Smooth muscle cell (in vitro differentiated cells): Measurements from ENCODE around the gene ARHGAP5. TPM values are rescaled to one million over a fixed set of nuclear protein-coding genes. Genes with fewer than 3 reads are reported as not detected.

Source experiments
- DNase-seq: peaks from one replicate; lab custom pipeline; 2025; ENCODE audit not compliant: unreplicated experiment; lab: John Stamatoyannopoulos, UW
- H2AFZ ChIP-seq: fragments of 200-600 bp; sonication (generic); 2 replicates; pipeline ENCODE4 v1.6.0; 2016; ENCODE audit warnings: antibody characterized with exemption, low read depth, mild to moderate bottlenecking
- H3F3A ChIP-seq: fragments of 200-600 bp; sonication (generic); 2 replicates; pipeline ENCODE4 v1.6.0; 2017; ENCODE audit warnings: antibody characterized with exemption, low read depth
- H3K27ac ChIP-seq: fragments of 200-600 bp; sonication (generic); 2 replicates; pipeline ENCODE4 v1.5.1; 2016; ENCODE audit warnings: low read depth, mild to moderate bottlenecking
- H3K27me3 ChIP-seq: fragments of 200-600 bp; sonication (generic); 2 replicates; pipeline ENCODE4 v1.6.1; 2016; ENCODE audit warnings: low read depth, mild to moderate bottlenecking
- H3K36me3 ChIP-seq: fragments of 200-600 bp; sonication (generic); 2 replicates; pipeline ENCODE4 v1.5.1; 2016; ENCODE audit warnings: low read depth
- H3K4me1 ChIP-seq: fragments of 200-600 bp; sonication (generic); 2 replicates; pipeline ENCODE4 v1.5.1; 2016; ENCODE audit warnings: low read depth
- H3K4me2 ChIP-seq: fragments of 200-600 bp; sonication (generic); 2 replicates; pipeline ENCODE4 v1.6.0; 2016; ENCODE audit warnings: mild to moderate bottlenecking
- H3K4me3 ChIP-seq: fragments of 200-600 bp; sonication (generic); 2 replicates; pipeline ENCODE4 v1.5.1; 2016; ENCODE audit warnings: mild to moderate bottlenecking
- H3K79me2 ChIP-seq: fragments of 200-600 bp; sonication (generic); 2 replicates; pipeline ENCODE4 v1.6.0; 2016; ENCODE audit warnings: low read depth, mild to moderate bottlenecking
- H3K9ac ChIP-seq: fragments of 200-600 bp; sonication (generic); 2 replicates; pipeline ENCODE4 v1.6.0; 2016; ENCODE audit warnings: low read depth
- H3K9me3 ChIP-seq: fragments of 200-600 bp; sonication (generic); replicated peaks from 2 replicates; pipeline ENCODE4 v1.5.1; 2016; ENCODE audit warnings: low read depth
- H4K20me1 ChIP-seq: fragments of 200-600 bp; sonication (generic); 2 replicates; pipeline ENCODE4 v1.6.0; 2016; ENCODE audit warnings: low read depth
- WGBS: methylation state at CpG from one replicate; pipeline ENCODE4 v1.1.7; 2016; ENCODE audit warnings: low lambda C conversion rate; 5-methylcytosine and 5-hydroxymethylcytosine counted together
- polyA plus RNA-seq: library from polyadenylated mRNA; unstranded; fragments of >200 nt; fragmentation: Nextera tagmentation; extraction: Ambion mirVana; gene quantifications from 2 replicates; pipeline ENCODE4 v1.2.1, GENCODE V29; 2016
- total RNA-seq: library from RNA; depleted of rRNA; stranded (reverse); fragments of >200 nt; gene quantifications from 2 replicates; pipeline ENCODE4 v1.2.3, GENCODE V29; 2014
- TF ChIP-seq, protein P1 (sequence below): fragments of 200-600 bp; sonication (generic); IDR thresholded peaks from 2 replicates; pipeline ENCODE4 v1.5.1; 2017; ENCODE audit warnings: borderline replicate concordance, mild to moderate bottlenecking, antibody characterized with exemption; ENCODE audit not compliant: insufficient read depth, poor library complexity, severe bottlenecking

Gene ARHGAP5
- total and polyA plus RNA-seq, 2 experiments from 2014 or later: 24.1 to 217 TPM

DNA sequence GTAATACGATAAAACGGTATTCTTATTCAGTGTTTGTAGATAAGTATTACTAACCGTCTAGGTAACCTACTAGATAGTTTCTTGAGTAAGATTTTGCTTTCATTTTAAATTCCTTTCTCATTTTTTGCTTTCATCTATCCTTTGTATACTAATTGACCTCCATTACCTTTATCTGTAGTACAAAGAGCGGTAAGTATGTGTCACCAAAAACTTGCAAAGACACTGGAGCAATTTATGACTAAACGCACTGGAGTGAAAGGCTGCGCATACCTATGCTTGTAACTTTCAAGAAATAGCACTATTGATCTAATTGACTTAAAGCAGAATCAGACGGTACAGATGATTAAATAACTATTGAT, 1.7 kb downstream of the ARHGAP5 start:
- Histone ChIP-seq H3K9ac (peak overlapping the region; percentile 94), H3K9me3 (no peaks in the 10 kb centered on the region), H3F3A (peaks cover 15% of the 10 kb centered on the region), H3K27ac (peak overlapping the region; percentile 93), H4K20me1 (peaks cover 58% of the 10 kb centered on the region), H3K4me1 (peaks cover 54% of the 10 kb centered on the region), H3K79me2 (peaks cover 83% of the 10 kb centered on the region), H3K4me3 (peak overlapping the region; percentile 95), H3K27me3 (no peaks in the 10 kb centered on the region), H3K4me2 (peak overlapping the region; percentile 92), H2AFZ (no peak overlapping the region), H3K36me3 (no peaks in the 10 kb centered on the region)
- 8% methylated on average over 7 of the region's 7 CpGs for WGBS
- DNase-seq: no peak
- TF ChIP-seq, protein P1, sequence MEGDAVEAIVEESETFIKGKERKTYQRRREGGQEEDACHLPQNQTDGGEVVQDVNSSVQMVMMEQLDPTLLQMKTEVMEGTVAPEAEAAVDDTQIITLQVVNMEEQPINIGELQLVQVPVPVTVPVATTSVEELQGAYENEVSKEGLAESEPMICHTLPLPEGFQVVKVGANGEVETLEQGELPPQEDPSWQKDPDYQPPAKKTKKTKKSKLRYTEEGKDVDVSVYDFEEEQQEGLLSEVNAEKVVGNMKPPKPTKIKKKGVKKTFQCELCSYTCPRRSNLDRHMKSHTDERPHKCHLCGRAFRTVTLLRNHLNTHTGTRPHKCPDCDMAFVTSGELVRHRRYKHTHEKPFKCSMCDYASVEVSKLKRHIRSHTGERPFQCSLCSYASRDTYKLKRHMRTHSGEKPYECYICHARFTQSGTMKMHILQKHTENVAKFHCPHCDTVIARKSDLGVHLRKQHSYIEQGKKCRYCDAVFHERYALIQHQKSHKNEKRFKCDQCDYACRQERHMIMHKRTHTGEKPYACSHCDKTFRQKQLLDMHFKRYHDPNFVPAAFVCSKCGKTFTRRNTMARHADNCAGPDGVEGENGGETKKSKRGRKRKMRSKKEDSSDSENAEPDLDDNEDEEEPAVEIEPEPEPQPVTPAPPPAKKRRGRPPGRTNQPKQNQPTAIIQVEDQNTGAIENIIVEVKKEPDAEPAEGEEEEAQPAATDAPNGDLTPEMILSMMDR: no peak

DNA sequence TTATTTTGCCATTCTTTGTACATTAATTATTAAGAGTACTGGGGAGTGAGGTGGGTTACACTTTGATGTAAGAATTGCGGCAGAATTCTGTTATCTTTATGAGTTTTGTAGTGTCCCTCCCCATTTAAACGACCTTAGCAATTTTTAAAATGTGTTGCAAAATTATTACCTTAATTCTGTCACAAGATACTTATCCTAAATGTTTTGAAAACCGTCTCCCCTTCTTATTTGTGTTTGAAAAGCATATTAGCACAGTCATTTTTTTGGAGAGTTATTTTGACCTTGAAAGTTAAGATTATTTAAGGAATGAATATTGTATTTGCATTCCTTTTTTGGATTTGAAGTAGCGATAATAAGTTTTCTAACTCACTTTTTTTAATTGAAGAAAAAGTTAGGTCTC, 2.2 kb downstream of the ARHGAP5 start:
- DNase-seq: no peak
- H3K9ac ChIP-seq: peak overlapping the region; percentile 94
- no peak overlapping the region for H2AFZ ChIP-seq
- 37% methylated on average over 4 of the region's 4 CpGs for WGBS
- H3K79me2 ChIP-seq: peaks cover 83% of the 10 kb centered on the region
- peak overlapping the region; percentile 95 for H3K4me3 ChIP-seq
- H3K27me3 ChIP-seq: no peaks in the 10 kb centered on the region
- H3K4me1 ChIP-seq: peaks cover 52% of the 10 kb centered on the region
- peaks cover 15% of the 10 kb centered on the region for H3F3A ChIP-seq
- H3K36me3 ChIP-seq: no peaks in the 10 kb centered on the region
- H4K20me1 ChIP-seq: peaks cover 62% of the 10 kb centered on the region
- H3K4me2 ChIP-seq: peak overlapping the region; percentile 92
- H3K27ac ChIP-seq: peak overlapping the region; percentile 93
- TF ChIP-seq, protein P1: no peak
- H3K9me3 ChIP-seq: no peaks in the 10 kb centered on the region

DNA sequence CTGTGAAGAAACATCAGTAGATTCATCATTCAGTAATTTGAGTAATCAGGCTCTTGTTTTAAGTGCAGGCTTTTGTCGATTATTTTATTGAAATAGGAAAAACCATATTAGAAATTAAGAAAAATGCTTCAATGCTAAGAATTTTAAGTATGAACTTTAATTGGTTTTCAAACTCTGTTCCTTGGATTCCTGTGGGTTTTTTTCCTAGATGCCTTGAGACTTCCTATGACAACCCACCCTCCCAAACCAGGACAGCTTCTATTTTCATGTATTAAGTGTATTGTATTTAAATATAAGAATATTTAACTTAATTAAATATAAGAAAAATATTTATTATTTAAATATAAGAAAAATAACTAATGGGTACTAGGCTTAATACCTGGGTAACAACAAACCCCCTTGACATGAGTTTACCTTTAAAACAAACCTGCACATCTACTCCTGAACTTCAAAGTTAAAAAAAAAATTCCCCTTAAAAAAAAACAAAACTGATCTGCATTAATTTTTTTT, 3.0 kb downstream of the ARHGAP5 start:
- peaks cover 15% of the 10 kb centered on the region for H3F3A ChIP-seq
- 60% methylated on average over 1 of the region's 1 CpG for WGBS
- no peak overlapping the region for H2AFZ ChIP-seq
- peak overlapping the region; percentile 94 for H3K9ac ChIP-seq
- peaks cover 83% of the 10 kb centered on the region for H3K79me2 ChIP-seq
- TF ChIP-seq, protein P1: no peak
- DNase-seq: no peak
- H4K20me1 ChIP-seq: peaks cover 70% of the 10 kb centered on the region
- H3K27ac ChIP-seq: peak overlapping the region; percentile 93
- H3K4me3 ChIP-seq: peak overlapping the region; percentile 95
- peaks cover 44% of the 10 kb centered on the region for H3K4me1 ChIP-seq
- H3K36me3 ChIP-seq: no peaks in the 10 kb centered on the region
- H3K9me3 ChIP-seq: no peaks in the 10 kb centered on the region
- no peaks in the 10 kb centered on the region for H3K27me3 ChIP-seq
- H3K4me2 ChIP-seq: peak overlapping the region; percentile 92

DNA sequence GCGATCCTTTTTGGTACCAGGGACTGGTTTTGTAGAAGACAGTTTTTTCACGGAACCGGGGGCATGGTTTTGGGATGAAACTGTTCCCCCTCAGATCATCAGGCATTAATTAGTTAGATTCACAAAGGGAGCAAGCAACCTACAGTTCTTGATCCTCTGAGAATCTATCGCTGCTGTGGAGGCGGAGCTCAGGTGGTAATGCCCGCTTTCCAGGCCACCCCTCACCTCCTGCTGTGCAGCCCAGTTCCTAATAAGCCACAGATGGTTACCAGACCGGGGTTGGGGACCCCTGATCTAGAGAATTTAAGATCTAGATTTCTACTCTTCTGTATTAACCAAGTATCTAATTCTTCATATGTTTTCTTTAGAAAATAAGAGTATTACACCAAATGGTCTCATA, 4.8 kb downstream of the ARHGAP5 start:
- Histone ChIP-seq H3F3A (peaks cover 6% of the 10 kb centered on the region), H2AFZ (no peak overlapping the region), H3K4me2 (peak overlapping the region; percentile 41), H3K27me3 (no peaks in the 10 kb centered on the region), H4K20me1 (peaks cover 89% of the 10 kb centered on the region), H3K36me3 (no peaks in the 10 kb centered on the region), H3K27ac (no peak overlapping the region), H3K4me1 (peaks cover 57% of the 10 kb centered on the region), H3K4me3 (no peak overlapping the region), H3K9me3 (no peaks in the 10 kb centered on the region), H3K79me2 (peaks cover 96% of the 10 kb centered on the region), H3K9ac (no peak overlapping the region)
- no peak for DNase-seq
- WGBS: 82% methylated on average over 7 of the region's 7 CpGs
- TF ChIP-seq, protein P1: no peak
